ENCODE measurements around the gene ATP12A.

ATP12A gene

DNA sequence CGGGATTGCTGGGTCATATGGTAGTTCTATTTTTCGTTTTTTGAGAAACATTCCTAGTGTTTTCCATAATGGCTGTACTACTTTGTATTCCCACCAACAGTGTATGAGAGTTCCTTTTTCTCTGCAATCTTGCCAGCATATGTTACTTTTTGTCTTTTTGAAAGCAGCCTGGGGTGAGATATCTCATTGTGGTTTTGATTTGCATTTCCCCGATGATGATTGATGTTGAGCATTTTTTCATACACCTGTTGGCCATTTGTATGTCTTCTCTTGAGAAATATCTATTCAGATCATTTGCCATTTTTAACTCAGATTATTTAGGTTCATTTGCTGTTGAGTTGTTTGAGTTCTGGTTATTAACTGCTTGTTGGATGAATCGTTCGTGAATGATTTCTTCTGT, 18.5 kb upstream of the ATP12A start:
- no peak overlapping the region for H3K4me3 ChIP-seq (ENCODE audit: control insufficient read depth, low read depth, low read length)
- TF ChIP-seq, protein P1, sequence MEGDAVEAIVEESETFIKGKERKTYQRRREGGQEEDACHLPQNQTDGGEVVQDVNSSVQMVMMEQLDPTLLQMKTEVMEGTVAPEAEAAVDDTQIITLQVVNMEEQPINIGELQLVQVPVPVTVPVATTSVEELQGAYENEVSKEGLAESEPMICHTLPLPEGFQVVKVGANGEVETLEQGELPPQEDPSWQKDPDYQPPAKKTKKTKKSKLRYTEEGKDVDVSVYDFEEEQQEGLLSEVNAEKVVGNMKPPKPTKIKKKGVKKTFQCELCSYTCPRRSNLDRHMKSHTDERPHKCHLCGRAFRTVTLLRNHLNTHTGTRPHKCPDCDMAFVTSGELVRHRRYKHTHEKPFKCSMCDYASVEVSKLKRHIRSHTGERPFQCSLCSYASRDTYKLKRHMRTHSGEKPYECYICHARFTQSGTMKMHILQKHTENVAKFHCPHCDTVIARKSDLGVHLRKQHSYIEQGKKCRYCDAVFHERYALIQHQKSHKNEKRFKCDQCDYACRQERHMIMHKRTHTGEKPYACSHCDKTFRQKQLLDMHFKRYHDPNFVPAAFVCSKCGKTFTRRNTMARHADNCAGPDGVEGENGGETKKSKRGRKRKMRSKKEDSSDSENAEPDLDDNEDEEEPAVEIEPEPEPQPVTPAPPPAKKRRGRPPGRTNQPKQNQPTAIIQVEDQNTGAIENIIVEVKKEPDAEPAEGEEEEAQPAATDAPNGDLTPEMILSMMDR (IDR thresholded peaks at IDR 0.05; ENCODE audit: control insufficient read depth, insufficient read depth, low read depth, low read length, missing control alignments): no peak
- no peak for DNase-seq (ENCODE audit: low read depth)

DNA sequence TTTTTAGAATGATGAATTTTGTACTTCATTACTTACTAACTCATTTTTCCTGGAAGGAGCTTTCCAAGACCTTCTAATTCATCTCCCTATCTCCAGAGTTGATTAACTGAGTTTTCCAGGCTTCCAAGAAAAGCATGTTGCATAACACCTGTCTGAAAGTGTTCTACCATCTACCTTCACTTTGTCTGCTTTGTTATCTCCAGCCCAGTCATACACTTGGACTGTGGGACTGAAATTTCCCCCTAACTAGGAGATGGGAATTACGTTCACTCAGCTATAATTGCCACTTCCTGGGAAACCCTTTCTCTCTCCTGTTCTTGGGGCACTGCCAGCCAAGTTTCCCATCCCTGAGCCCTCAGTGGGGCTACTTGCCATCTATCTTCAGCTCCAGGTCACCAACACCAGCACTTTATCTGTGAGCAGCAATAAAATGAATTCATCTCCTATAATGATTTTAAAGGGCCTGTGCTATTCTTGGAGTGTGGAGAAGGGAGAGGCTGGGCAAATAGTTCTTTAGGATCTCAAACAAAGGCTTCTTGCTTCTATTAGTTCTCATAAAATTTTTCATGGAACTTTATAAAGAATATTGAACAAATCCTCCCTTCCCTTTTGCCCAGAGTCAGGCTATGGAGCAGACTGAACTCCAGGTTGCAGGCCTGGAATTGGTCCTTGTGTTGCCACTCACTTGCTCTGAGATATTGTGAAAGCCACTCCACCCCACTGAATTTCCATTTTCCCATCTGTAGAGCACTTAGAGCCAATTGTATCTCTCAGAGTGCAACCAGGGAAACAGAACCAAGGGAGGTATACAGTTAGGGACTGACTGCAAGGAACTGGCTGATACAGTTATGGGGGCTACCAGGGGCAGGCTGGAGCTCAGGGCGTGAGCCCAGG, 17.8 kb upstream of the ATP12A start:
- no peak overlapping the region for H3K4me3 ChIP-seq (ENCODE audit: control insufficient read depth, low read depth, low read length)
- no peak for DNase-seq (ENCODE audit: low read depth)
- TF ChIP-seq, protein P1 (IDR thresholded peaks at IDR 0.05; ENCODE audit: control insufficient read depth, insufficient read depth, low read depth, low read length, missing control alignments): no peak

DNA sequence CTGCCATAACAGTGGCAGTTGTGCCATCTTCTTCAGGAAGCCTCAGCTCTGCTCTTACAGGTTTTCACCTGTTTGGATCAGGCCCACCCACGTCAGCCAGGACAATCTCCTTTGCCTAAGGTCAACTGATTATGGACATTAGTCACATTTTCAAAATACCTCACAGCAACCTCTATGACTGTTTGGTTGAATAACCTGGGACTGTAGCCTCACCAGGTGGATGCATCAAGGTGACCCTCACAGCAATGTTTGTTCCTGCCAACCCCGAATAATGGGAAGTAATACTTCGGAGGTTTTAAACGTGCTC, 17.2 kb upstream of the ATP12A start:
- H3K4me3 ChIP-seq (ENCODE audit: control insufficient read depth, low read depth, low read length): no peak overlapping the region
- TF ChIP-seq, protein P1 (IDR thresholded peaks at IDR 0.05; ENCODE audit: control insufficient read depth, insufficient read depth, low read depth, low read length, missing control alignments): no peak
- DNase-seq (ENCODE audit: low read depth): no peak

DNA sequence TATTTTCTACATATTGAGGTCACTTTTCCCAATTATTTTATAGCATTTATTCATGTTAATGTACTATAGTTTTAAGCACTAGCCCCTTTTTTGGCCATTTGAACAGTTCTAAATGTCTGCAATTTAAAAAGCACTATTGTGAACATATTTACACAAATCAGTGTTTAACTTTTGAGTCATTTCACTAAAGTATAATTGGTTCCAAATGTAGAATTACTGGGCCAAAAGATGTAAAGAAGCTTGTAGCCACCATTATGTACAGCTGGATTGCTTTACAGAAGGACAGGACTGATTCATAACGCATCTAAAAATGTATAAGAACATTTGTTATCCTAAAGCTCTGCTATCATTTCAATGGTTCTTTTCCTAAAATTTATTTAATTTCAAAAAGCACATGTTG, 16.6 kb upstream of the ATP12A start:
- TF ChIP-seq, protein P1 (IDR thresholded peaks at IDR 0.05; ENCODE audit: control insufficient read depth, insufficient read depth, low read depth, low read length, missing control alignments): no peak
- DNase-seq (ENCODE audit: low read depth): no peak
- H3K4me3 ChIP-seq (ENCODE audit: control insufficient read depth, low read depth, low read length): no peak overlapping the region

DNA sequence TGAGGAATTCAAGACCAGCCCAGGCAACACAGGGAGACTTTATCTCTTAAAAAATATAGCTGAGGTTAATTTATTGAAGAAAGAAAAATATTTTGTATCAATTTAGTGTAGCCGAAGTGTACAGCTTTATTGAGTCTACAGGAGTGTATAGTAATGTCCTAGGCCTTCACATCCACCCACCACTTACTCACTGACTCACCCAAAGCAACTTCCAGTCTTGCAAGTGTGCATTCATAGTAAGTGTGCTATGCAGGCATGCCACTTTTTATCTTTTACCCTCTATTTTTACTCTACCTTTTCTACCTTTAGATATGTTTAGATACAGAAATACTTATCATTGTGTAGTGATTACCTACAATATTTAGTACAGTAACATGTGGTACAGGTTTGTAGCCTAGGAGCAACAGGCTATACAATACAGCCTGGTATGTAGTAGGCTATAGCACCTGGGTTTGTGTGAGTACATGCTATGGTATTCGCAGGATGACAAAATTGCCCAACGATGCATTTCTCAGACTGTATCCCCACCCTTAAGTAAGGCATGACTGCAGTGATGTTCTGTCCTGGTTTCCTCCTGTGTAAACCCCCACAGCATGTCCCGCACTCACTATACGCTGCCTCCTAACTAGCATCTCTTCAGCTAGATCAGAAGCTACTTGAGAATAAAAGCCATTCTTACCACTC, 15.3 kb upstream of the ATP12A start:
- TF ChIP-seq, protein P1 (IDR thresholded peaks at IDR 0.05; ENCODE audit: control insufficient read depth, insufficient read depth, low read depth, low read length, missing control alignments): no peak
- H3K4me3 ChIP-seq (ENCODE audit: control insufficient read depth, low read depth, low read length): no peak overlapping the region
- DNase-seq (ENCODE audit: low read depth): no peak

DNA sequence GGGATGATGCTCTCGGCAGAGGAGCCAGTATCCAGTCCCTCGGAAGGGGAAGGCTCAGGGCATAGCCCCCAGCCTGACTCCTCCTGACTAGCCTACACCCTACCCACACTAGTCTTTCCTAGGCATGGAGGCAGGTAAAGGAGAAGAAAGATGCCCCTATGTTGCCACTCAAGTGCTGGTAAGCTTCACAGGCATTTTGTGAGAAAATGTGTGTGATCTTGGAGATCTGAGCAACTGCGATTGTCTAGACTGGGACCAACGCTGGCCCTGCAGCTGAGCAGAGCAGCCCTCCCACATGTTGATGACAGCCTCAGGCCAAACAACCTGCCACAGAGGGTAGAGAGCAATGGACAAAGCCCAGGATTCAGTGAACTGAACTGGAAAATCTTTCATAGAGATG, 11.7 kb upstream of the ATP12A start:
- DNase-seq (ENCODE audit: low read depth): no peak
- H3K4me3 ChIP-seq (ENCODE audit: control insufficient read depth, low read depth, low read length): no peak overlapping the region
- TF ChIP-seq, protein P1 (IDR thresholded peaks at IDR 0.05; ENCODE audit: control insufficient read depth, insufficient read depth, low read depth, low read length, missing control alignments): no peak
